BLaER1 treated with 17β-estradiol and CSF1 and Interleukin-3, amounts not matched to agents 10 nM and 100 nM (cell line): ENCODE results near the gene SPDYE4.

ENCODE experiments used
- H3K27ac ChIP-seq, 11 experiments: shearing (Covaris generic); formaldehyde crosslinking; 2 replicates each; pipeline ENCODE4 v1.8.1; 2022
- H3K27me3 ChIP-seq, 11 experiments: shearing (Covaris generic); formaldehyde crosslinking; 2 replicates each; pipeline ENCODE4 v1.8.1; 2022
- H3K36me3 ChIP-seq, 11 experiments: shearing (Covaris generic); formaldehyde crosslinking; 2 replicates each; pipeline ENCODE4 v1.8.1; 2022
- H3K4me1 ChIP-seq, 10 experiments: shearing (Covaris generic); formaldehyde crosslinking; 2 replicates each; pipeline ENCODE4 v1.8.1; 2022
- H3K4me2 ChIP-seq, 11 experiments: shearing (Covaris generic); formaldehyde crosslinking; 2 replicates each; pipeline ENCODE4 v1.8.1; 2022
- H3K4me3 ChIP-seq, 10 experiments: shearing (Covaris generic); formaldehyde crosslinking; 2 replicates each; pipeline ENCODE4 v1.8.1; 2022
- H3K9ac ChIP-seq, 11 experiments: shearing (Covaris generic); formaldehyde crosslinking; 2 replicates each; pipeline ENCODE4 v1.8.1; 2022
- H3K9me3 ChIP-seq, 11 experiments: shearing (Covaris generic); formaldehyde crosslinking; replicated peaks in 1 of 11; 2 replicates each; pipeline ENCODE4 v1.8.1; 2022
- H4K20me1 ChIP-seq, 11 experiments: shearing (Covaris generic); formaldehyde crosslinking; 2 replicates each; pipeline ENCODE4 v1.8.1; 2022
- Cebpa-rat ChIP-seq, 11 experiments: shearing (Covaris generic); IDR thresholded peaks; 2 replicates each; pipeline ENCODE4 v1.8.1; 2022

SPDYE4 gene

DNA sequence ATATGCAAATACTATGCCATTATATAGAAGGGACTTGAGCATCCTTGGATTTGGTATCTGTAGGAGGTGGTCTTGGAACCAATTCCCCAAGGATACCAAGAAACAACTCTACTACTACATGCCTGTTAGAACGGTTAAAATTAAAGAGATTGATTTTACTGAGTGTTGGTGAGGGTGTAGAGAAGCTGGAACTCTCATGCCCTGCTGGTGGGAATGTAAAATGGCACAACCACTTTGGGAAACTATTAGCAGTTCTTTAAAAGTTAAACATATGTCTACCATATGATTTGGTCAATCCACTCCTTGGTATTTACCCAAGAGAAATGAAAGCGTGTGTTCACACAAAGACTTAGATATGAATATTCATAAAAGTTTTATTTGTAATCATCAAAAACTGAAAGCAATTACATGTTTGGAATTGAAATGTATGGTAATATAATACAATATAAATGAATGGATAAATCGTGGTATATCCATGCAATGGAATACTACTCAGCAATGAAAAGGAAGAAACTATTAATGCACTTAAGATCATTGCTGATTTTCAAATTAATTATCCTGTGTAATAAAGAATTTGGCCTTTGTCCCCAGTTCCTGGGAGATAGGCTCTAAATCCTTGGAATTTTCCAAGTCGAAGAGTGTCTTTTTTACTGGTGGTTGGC lies 33.0 kb upstream of the SPDYE4 start:
- H3K36me3 ChIP-seq = peaks cover 0 to 6% (median 0%) of the 10 kb centered on the region in 11 experiments; a peak in 2 of 22 replicates
- 0 out of 22 replicates have a peak overlapping the region, but pooled peaks of 1 of the 11 experiments have one; percentile 70 for H3K4me2 ChIP-seq
- no peaks in the 10 kb centered on the region for H4K20me1 ChIP-seq
- peaks cover 0 to 54% (median 26%) of the 10 kb centered on the region in 10 experiments; a peak in 17 of 20 replicates for H3K4me1 ChIP-seq
- TF ChIP-seq Cebpa-rat (IDR thresholded peaks at IDR 0.05) = no peak
- H3K27ac ChIP-seq = no peak overlapping the region
- H3K4me3 ChIP-seq = no peak overlapping the region; a peak in 1 of 20 replicates
- peaks cover 13 to 25% (median 18%) of the 10 kb centered on the region in 11 experiments for H3K9me3 ChIP-seq
- H3K27me3 ChIP-seq = no peaks in the 10 kb centered on the region
- no peak overlapping the region for H3K9ac ChIP-seq

DNA sequence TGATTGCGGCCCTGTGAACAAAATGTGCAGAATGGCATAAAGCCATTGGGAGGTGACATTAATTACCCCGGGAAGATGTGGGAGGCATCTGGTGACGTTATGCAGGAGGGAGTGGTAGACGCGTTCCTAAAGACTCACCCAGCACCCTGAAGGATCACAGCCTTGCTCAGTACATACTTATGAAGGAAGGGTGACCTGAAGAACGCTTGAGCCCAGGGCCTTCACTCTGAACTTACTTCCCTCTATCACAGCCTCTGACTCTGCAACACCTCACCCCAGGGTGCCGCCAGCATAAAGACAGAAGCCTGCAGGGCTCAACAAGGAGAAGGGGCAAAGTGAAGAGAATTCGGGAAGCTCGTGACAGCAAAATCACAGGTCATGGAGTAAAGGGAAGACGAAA lies 31.4 kb upstream of the SPDYE4 start:
- peaks cover 0 to 6% (median 0%) of the 10 kb centered on the region in 11 experiments; a peak in 1 of 22 replicates for H3K36me3 ChIP-seq

GRCh38 chr17:8788998-8789397 lies 30.7 kb upstream of the SPDYE4 start:
- H3K27me3 ChIP-seq = 0 out of 22 replicates have a peak, but pooled peaks cover 0 to under 1% (median 0%) of the 10 kb centered on the region in 11 experiments
- H3K4me1 ChIP-seq = peaks cover 0 to 30% (median 15%) of the 10 kb centered on the region in 10 experiments; a peak in 14 of 20 replicates
- TF ChIP-seq Cebpa-rat (IDR thresholded peaks at IDR 0.05) = no peak
- H3K9me3 ChIP-seq = peaks cover 13 to 25% (median 18%) of the 10 kb centered on the region in 11 experiments
- no peak overlapping the region for H3K27ac ChIP-seq
- no peaks in the 10 kb centered on the region for H4K20me1 ChIP-seq
- H3K9ac ChIP-seq = no peak overlapping the region
- peaks cover 0 to 6% (median 0%) of the 10 kb centered on the region in 11 experiments; a peak in 1 of 22 replicates for H3K36me3 ChIP-seq
- H3K4me3 ChIP-seq = no peak overlapping the region
- no peak overlapping the region for H3K4me2 ChIP-seq

More for the DNA sequence above, 31.4 kb upstream of the SPDYE4 start:
- Histone ChIP-seq H3K4me2 (peak overlapping the region in 8 of 11 experiments; percentile 2 to 70 (median 48); a peak in 13 of 22 replicates), H3K9ac (no peak overlapping the region), H3K9me3 (peaks cover 13 to 25% (median 18%) of the 10 kb centered on the region in 11 experiments), H3K4me3 (no peak overlapping the region), H3K27ac (no peak overlapping the region), H4K20me1 (no peaks in the 10 kb centered on the region), H3K27me3 (no peaks in the 10 kb centered on the region), H3K4me1 (peaks cover 0 to 37% (median 22%) of the 10 kb centered on the region in 10 experiments; a peak in 17 of 20 replicates)
- no peak for TF ChIP-seq Cebpa-rat (IDR thresholded peaks at IDR 0.05)

DNA sequence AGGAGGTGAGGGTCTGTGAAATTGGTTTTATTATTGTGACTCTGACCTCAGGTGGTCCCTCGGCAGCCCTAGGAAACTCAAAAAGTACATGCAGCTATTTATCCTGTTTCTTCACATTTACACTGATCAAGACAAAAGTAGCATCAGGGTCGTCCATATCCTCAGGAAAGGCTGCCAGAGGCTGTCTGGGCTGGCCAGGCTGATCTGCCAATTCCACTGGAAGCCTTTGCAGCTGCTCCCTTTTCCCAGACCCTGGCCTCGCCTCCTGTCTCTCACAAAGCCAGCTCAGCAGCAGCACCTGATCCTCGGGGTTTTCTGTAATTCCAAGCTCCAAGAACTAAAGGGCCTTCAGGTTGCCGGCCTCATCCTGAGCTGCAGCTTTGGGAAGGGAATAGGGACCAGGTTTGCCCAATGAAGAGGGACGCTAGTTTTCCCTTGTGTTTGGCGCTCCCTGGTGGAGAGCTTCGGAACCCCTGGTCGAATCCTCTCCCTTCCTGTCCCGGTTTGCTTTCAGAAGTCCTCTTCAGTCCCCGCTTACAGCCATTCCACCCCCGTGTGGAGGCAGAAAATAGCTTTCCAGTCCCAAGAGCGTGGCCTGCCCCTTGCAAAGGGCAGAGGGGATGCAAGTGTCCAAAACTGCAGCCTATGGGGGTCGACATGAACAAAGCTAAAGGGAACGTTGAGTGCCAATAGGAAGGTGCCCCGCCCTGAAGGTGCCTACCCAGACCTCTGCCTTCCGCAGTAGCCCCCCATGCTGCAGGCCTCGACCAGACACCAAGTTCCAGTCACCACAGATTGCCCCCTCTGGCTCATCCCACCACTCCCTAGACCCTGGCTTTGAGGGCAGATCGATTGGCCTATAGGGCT lies 27.4 kb upstream of the SPDYE4 start:
- Histone ChIP-seq H3K4me2 (peak overlapping the region in 1 of 11 experiments; percentile 36; a peak in 1 of 22 replicates), H3K9ac (no peak overlapping the region), H3K4me3 (no peak overlapping the region), H3K4me1 (peaks cover 0 to 25% (median 8%) of the 10 kb centered on the region in 10 experiments; a peak in 13 of 20 replicates), H3K36me3 (no peaks in the 10 kb centered on the region), H4K20me1 (no peaks in the 10 kb centered on the region), H3K9me3 (no peaks in the 10 kb centered on the region), H3K27me3 (0 out of 22 replicates have a peak, but pooled peaks cover 0 to 3% (median 0%) of the 10 kb centered on the region in 11 experiments), H3K27ac (no peak overlapping the region)
- TF ChIP-seq Cebpa-rat (IDR thresholded peaks at IDR 0.05) = no peak

GRCh38 chr17:8782176-8782575 lies 23.8 kb upstream of the SPDYE4 start:
- Histone ChIP-seq H3K36me3 (no peaks in the 10 kb centered on the region), H3K27me3 (0 out of 22 replicates have a peak, but pooled peaks cover 0 to 3% (median 0%) of the 10 kb centered on the region in 11 experiments), H3K9me3 (no peaks in the 10 kb centered on the region), H3K4me3 (no peak overlapping the region), H3K4me2 (peak overlapping the region in 3 of 11 experiments; percentile 4 to 38 (median 28); a peak in 3 of 22 replicates), H4K20me1 (no peaks in the 10 kb centered on the region), H3K9ac (no peak overlapping the region), H3K27ac (no peak overlapping the region), H3K4me1 (peaks cover 0 to 31% (median 6%) of the 10 kb centered on the region in 10 experiments; a peak in 17 of 20 replicates)
- TF ChIP-seq Cebpa-rat (IDR thresholded peaks at IDR 0.05) = no peak

DNA sequence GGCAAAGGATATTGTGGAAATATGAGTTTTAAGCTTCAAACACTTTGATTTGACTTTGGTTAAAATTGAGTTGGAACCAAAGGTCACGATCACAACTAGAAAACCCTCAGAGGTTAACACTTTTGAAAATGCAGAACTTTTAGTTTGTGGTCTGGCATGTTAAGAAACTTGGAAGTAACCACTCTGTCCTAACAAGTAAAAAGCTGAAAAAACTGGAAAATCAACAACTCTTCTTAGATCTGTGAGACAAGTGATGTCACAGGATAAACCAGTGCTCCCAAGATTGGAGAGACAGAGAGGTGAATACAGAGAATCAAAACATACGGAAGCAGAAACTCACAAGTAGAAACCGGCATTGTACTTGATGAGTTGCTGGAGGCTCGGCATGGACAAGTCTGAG lies 23.4 kb upstream of the SPDYE4 start:
- H3K27ac ChIP-seq = no peak overlapping the region
- H3K9ac ChIP-seq = no peak overlapping the region

GRCh38 chr17:8776881-8777280 lies 18.5 kb upstream of the SPDYE4 start:
- H3K9ac ChIP-seq = peak overlapping the region in 2 of 11 experiments; percentile 16 to 19; a peak in 1 of 22 replicates
- H3K4me1 ChIP-seq = peaks cover 4 to 45% (median 19%) of the 10 kb centered on the region in 10 experiments; a peak in 18 of 20 replicates
- no peaks in the 10 kb centered on the region for H4K20me1 ChIP-seq
- peak overlapping the region; percentile 3 to 78 (median 39); a peak in 18 of 22 replicates for H3K4me2 ChIP-seq
- H3K36me3 ChIP-seq = no peaks in the 10 kb centered on the region
- H3K4me3 ChIP-seq = no peak overlapping the region
- TF ChIP-seq Cebpa-rat (IDR thresholded peaks at IDR 0.05) = no peak
- peak overlapping the region in 6 of 11 experiments; percentile 5 to 66 (median 44); a peak in 11 of 22 replicates for H3K27ac ChIP-seq
- H3K27me3 ChIP-seq = no peaks in the 10 kb centered on the region
- peaks cover 14 to 22% (median 18%) of the 10 kb centered on the region in 11 experiments; a peak in 21 of 22 replicates for H3K9me3 ChIP-seq

More for the DNA sequence above, 23.4 kb upstream of the SPDYE4 start:
- TF ChIP-seq Cebpa-rat (IDR thresholded peaks at IDR 0.05) = no peak
- H3K4me2 ChIP-seq = peak overlapping the region in 3 of 11 experiments; percentile 4 to 38 (median 28); a peak in 4 of 22 replicates
- no peaks in the 10 kb centered on the region for H3K36me3 ChIP-seq
- peaks cover 0 to 35% (median 10%) of the 10 kb centered on the region in 10 experiments; a peak in 18 of 20 replicates for H3K4me1 ChIP-seq
- H3K4me3 ChIP-seq = no peak overlapping the region
- H3K9me3 ChIP-seq = no peaks in the 10 kb centered on the region
- H4K20me1 ChIP-seq = no peaks in the 10 kb centered on the region
- H3K27me3 ChIP-seq = 0 out of 22 replicates have a peak, but pooled peaks cover 0 to 3% (median 0%) of the 10 kb centered on the region in 11 experiments

DNA sequence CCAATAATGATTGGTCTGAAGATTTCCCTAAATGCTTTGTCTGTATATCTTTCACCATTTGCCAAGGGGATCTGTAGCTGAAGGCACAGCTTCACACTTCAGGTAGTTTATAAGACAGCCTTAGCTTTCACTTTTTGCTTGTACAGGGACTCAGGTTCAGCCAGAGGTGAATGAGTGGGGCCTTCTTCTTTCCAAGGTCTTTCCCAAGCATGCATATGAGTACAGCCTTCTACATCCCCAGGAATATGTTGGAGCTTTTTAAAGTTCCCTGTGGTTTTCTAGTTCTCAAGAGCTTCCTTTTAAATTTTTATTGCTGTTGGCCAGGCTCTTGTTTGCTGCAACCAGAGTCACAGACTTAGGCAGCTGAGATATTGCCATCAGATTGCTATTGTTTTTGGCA lies 17.9 kb upstream of the SPDYE4 start:
- peaks cover 14 to 22% (median 18%) of the 10 kb centered on the region in 11 experiments; a peak in 21 of 22 replicates for H3K9me3 ChIP-seq
- no peaks in the 10 kb centered on the region for H3K27me3 ChIP-seq
- H3K9ac ChIP-seq = peak overlapping the region in 1 of 11 experiments; percentile 19; a peak in 1 of 22 replicates
- no peaks in the 10 kb centered on the region for H3K36me3 ChIP-seq
- peak overlapping the region in 9 of 11 experiments; percentile 3 to 78 (median 51); a peak in 15 of 22 replicates for H3K4me2 ChIP-seq
- no peaks in the 10 kb centered on the region for H4K20me1 ChIP-seq
- peaks cover 4 to 39% (median 18%) of the 10 kb centered on the region in 10 experiments; a peak in 18 of 20 replicates for H3K4me1 ChIP-seq
- TF ChIP-seq Cebpa-rat (IDR thresholded peaks at IDR 0.05) = no peak
- H3K27ac ChIP-seq = peak overlapping the region in 4 of 11 experiments; percentile 31 to 66 (median 58); a peak in 9 of 22 replicates
- no peak overlapping the region for H3K4me3 ChIP-seq
